Hepatocyte (in vitro differentiated cells): ENCODE measurements around the gene CDK17.
"Not testable (repeated sequence)": the region's sequence is repeated elsewhere in the genome, so short reads cannot be mapped to it uniquely, and the experiment has no call there.

Source experiments
- EZH2 ChIP-seq: fragments of 200-600 bp; sonication (generic); IDR thresholded peaks from 2 replicates; pipeline ENCODE4 v1.6.1; 2016; ENCODE audit warnings: antibody characterized with exemption, mild to moderate bottlenecking, borderline replicate concordance
- EZH2phosphoT487 ChIP-seq: fragments of 200-600 bp; sonication (generic); IDR thresholded peaks from one replicate; pipeline ENCODE4 v1.6.1; 2018; ENCODE audit warnings: antibody characterized with exemption, mild to moderate bottlenecking, low read depth, moderate library complexity; ENCODE audit not compliant: unreplicated experiment, severe bottlenecking
- TF ChIP-seq, protein P1 (sequence below): fragments of 200-600 bp; sonication (generic); IDR thresholded peaks from 2 replicates; pipeline ENCODE4 v1.5.1; 2016; ENCODE audit warnings: antibody characterized with exemption, mild to moderate bottlenecking; ENCODE audit not compliant: poor library complexity

DNA sequence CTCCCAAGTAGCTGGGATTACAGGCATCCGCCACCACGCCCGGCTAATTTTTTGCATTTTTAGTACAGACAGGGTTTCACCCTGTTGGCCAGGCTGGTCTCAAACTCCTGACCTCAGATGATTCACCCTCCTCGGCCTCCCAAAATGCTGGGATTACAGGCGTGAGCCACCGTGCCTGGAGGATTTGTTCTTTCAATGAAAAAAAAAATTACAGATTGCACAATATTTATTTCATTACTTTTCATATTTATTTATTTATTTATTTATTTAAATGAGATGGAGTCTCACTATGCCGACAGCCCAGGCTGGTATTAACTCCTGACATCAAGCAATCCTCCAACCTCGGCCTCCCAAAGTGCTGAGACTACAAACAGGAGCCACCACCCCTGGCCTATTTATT is 2.3 kb upstream of the CDK17 start:
- TF ChIP-seq, protein P1, sequence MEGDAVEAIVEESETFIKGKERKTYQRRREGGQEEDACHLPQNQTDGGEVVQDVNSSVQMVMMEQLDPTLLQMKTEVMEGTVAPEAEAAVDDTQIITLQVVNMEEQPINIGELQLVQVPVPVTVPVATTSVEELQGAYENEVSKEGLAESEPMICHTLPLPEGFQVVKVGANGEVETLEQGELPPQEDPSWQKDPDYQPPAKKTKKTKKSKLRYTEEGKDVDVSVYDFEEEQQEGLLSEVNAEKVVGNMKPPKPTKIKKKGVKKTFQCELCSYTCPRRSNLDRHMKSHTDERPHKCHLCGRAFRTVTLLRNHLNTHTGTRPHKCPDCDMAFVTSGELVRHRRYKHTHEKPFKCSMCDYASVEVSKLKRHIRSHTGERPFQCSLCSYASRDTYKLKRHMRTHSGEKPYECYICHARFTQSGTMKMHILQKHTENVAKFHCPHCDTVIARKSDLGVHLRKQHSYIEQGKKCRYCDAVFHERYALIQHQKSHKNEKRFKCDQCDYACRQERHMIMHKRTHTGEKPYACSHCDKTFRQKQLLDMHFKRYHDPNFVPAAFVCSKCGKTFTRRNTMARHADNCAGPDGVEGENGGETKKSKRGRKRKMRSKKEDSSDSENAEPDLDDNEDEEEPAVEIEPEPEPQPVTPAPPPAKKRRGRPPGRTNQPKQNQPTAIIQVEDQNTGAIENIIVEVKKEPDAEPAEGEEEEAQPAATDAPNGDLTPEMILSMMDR, result not testable (repeated sequence)
- not testable (repeated sequence) for TF ChIP-seq EZH2, EZH2phosphoT487
